Endodermal cell (in vitro differentiated cells): ENCODE results near the gene MTFMT. TPM values are rescaled to one million over a fixed set of nuclear protein-coding genes. Genes with fewer than 3 reads are reported as not detected.

ENCODE experiments used
- DNase-seq: peaks from one replicate; pipeline ENCODE4 v3.0.0-alpha.2; 2017
- H3K27ac ChIP-seq: 2 replicates; pipeline ENCODE4 v1.5.1; 2013; ENCODE audit warnings: mild to moderate bottlenecking, low read depth, low read length, moderate library complexity
- H3K27me3 ChIP-seq: 2 replicates; pipeline ENCODE4 v1.6.1; 2013; ENCODE audit warnings: mild to moderate bottlenecking, low read length, moderate library complexity; ENCODE audit not compliant: insufficient read depth, control insufficient read depth, poor library complexity, severe bottlenecking
- H3K36me3 ChIP-seq: 2 replicates; pipeline ENCODE4 v1.7.0; 2013; ENCODE audit warnings: mild to moderate bottlenecking, low read length, moderate library complexity; ENCODE audit not compliant: control insufficient read depth, insufficient read depth
- H3K4me1 ChIP-seq: one replicate; pipeline ENCODE4 v1.7.0; 2013; ENCODE audit warnings: low read length; ENCODE audit not compliant: control insufficient read depth, insufficient read depth
- H3K4me3 ChIP-seq: 2 replicates; pipeline ENCODE4 v1.5.1; 2013; ENCODE audit warnings: mild to moderate bottlenecking, low read length, moderate library complexity
- H3K9ac ChIP-seq: 2 replicates; pipeline ENCODE4 v1.6.1; 2013; ENCODE audit warnings: mild to moderate bottlenecking, low read length, moderate library complexity; ENCODE audit not compliant: poor library complexity, severe bottlenecking; ENCODE audit errors: extremely low read depth
- H3K9me3 ChIP-seq: 2 replicates; pipeline ENCODE4 v1.6.1; 2013; ENCODE audit warnings: mild to moderate bottlenecking, low read length, moderate library complexity; ENCODE audit not compliant: control insufficient read depth
- H3K27ac Mint-ChIP-seq: 2 replicates; pipeline ENCODE4 v1.8.0; 2020; ENCODE audit warnings: mixed read lengths
- H3K27me3 Mint-ChIP-seq: 2 replicates; pipeline ENCODE4 v1.8.0; 2021; ENCODE audit warnings: mild to moderate bottlenecking, mixed read lengths; ENCODE audit not compliant: insufficient read depth
- H3K36me3 Mint-ChIP-seq: 2 replicates; pipeline ENCODE4 v1.8.0; 2020; ENCODE audit warnings: low read depth, mixed read lengths
- H3K4me1 Mint-ChIP-seq: 2 replicates; pipeline ENCODE4 v1.8.0; 2020; ENCODE audit warnings: mixed read lengths
- H3K4me3 Mint-ChIP-seq: 2 replicates; pipeline ENCODE4 v1.8.0; 2020; ENCODE audit warnings: mild to moderate bottlenecking, moderate library complexity, mixed read lengths
- H3K9me3 Mint-ChIP-seq: 2 replicates; pipeline ENCODE4 v1.8.0; 2020; ENCODE audit warnings: mild to moderate bottlenecking, mixed read lengths
- CTCF ChIP-seq: fragments of 200-600 bp; sonication (generic); conservative IDR thresholded peaks from 2 replicates; pipeline ENCODE4 v1.5.0; 2021; ENCODE audit warnings: antibody characterized with exemption, mild to moderate bottlenecking
- WGBS, 2 experiments: methylation state at CpG; one replicate each; pipeline versions ENCODE4 v1.1.5 to v1.1.7; 2013; ENCODE audit warnings: missing lambda C conversion rate in 2 of 2, mixed read lengths in 1 of 2; ENCODE audit not compliant: insufficient coverage in 1 of 2, insufficient read length in 1 of 2; 5-methylcytosine and 5-hydroxymethylcytosine counted together
- total RNA-seq, 2 donors: library from RNA; stranded (reverse); fragmentation: NEBNext Ultra II Directional in 1 of 2; extraction: Animal tissue kit (Norgen Biotek cat#: 25700) in 1 of 2; gene quantifications; 2 replicates in 1 of 2; 3 replicates in 1 of 2; pipeline ENCODE4 v1.2.1, GENCODE V29; 2021

The MTFMT gene
- total RNA-seq, 2 donors from 2014 or later = 17.8 to 23.2 TPM

GRCh38 chr15:64991536-64992135 lies 37.8 kb downstream of the MTFMT start:
- WGBS, 2 experiments = 88 to 94% methylated on average over 1 of the region's 2 CpGs
- TF ChIP-seq CTCF = no peak
- no peaks in the 10 kb centered on the region for H3K36me3 ChIP-seq
- Mint-ChIP-seq H3K27me3 (peaks cover 1% of the 10 kb centered on the region), H3K36me3 (peaks cover 7% of the 10 kb centered on the region), H3K4me3 (no peak overlapping the region), H3K4me1 (peaks cover 11% of the 10 kb centered on the region), H3K27ac (no peak overlapping the region), H3K9me3 (no peaks in the 10 kb centered on the region)
- H3K4me3 ChIP-seq = no peak overlapping the region
- H3K9ac ChIP-seq = no peak overlapping the region
- no peak for DNase-seq
- H3K27ac ChIP-seq = no peak overlapping the region
- H3K9me3 ChIP-seq = no peaks in the 10 kb centered on the region
- H3K4me1 ChIP-seq = peaks cover 4% of the 10 kb centered on the region
- no peaks in the 10 kb centered on the region for H3K27me3 ChIP-seq

- WGBS, 2 experiments = 4 to 14% methylated on average over 4 to 9 of the region's 9 CpGs
- Histone ChIP-seq H3K36me3 (no peaks in the 10 kb centered on the region), H3K4me3 (peak overlapping the region; percentile 86), H3K27me3 (no peaks in the 10 kb centered on the region), H3K9me3 (no peaks in the 10 kb centered on the region), H3K27ac (peak overlapping the region; percentile 68), H3K9ac (peak overlapping the region; percentile 62), H3K4me1 (peaks cover 4% of the 10 kb centered on the region)
- peak overlapping the region; percentile 98 for H3K4me3 Mint-ChIP-seq
- TF ChIP-seq CTCF = no peak
- DNase-seq = no peak
- peaks cover 16% of the 10 kb centered on the region for H3K4me1 Mint-ChIP-seq
- no peaks in the 10 kb centered on the region for H3K9me3 Mint-ChIP-seq
- peaks cover 1% of the 10 kb centered on the region for H3K27me3 Mint-ChIP-seq
- peaks cover 7% of the 10 kb centered on the region for H3K36me3 Mint-ChIP-seq
- peak overlapping the region; percentile 93 for H3K27ac Mint-ChIP-seq
Measured at GRCh38 chr15:64990168-64990470, 39.3 kb downstream of the MTFMT start.

- H3K4me3 ChIP-seq = peak within 1 kb of the TSS; percentile 86
- peaks cover 4% of the 10 kb centered on the region for H3K4me1 ChIP-seq
- Mint-ChIP-seq H3K4me1 (peaks cover 16% of the 10 kb centered on the region), H3K36me3 (peaks cover 7% of the 10 kb centered on the region), H3K27me3 (peaks cover 1% of the 10 kb centered on the region), H3K9me3 (no peaks in the 10 kb centered on the region), H3K27ac (peak within 1 kb of the TSS; percentile 98), H3K4me3 (peak within 1 kb of the TSS; percentile 98)
- TF ChIP-seq CTCF = no peak
- no peaks in the 10 kb centered on the region for H3K36me3 ChIP-seq
- 0% methylated on average over 5 to 75 of the region's 75 CpGs for WGBS, 2 experiments
- no peaks in the 10 kb centered on the region for H3K27me3 ChIP-seq
- no peaks in the 10 kb centered on the region for H3K9me3 ChIP-seq
- peak; percentile 96 for DNase-seq
- H3K27ac ChIP-seq = peak within 1 kb of the TSS; percentile 90
- peak within 1 kb of the TSS; percentile 68 for H3K9ac ChIP-seq
Measured at GRCh38 chr15:64989416-64990167, 39.8 kb downstream of the MTFMT start, which contains the start of gene SPG21. TSS of gene SPG21 (minus strand) at chr15:64989914. CDS start at chr15:64983569, 6,345 bp downstream.
